ACHN (cell line): Measurements from ENCODE around the gene IMP3.

ENCODE experiments used
- DNase-seq: peaks from one replicate; pipeline ENCODE4 v3.0.0-alpha.2; 2015
- in situ Hi-C: cut with HindIII; loops from 2 replicates; pipeline ENCODE4 v1.10.0; 2017; ENCODE audit warnings: low sequenced_read_pairs, low pct_ligation_motif_present, low pct_unique_long_range_greater_than_20kb

Gene IMP3

DNA sequence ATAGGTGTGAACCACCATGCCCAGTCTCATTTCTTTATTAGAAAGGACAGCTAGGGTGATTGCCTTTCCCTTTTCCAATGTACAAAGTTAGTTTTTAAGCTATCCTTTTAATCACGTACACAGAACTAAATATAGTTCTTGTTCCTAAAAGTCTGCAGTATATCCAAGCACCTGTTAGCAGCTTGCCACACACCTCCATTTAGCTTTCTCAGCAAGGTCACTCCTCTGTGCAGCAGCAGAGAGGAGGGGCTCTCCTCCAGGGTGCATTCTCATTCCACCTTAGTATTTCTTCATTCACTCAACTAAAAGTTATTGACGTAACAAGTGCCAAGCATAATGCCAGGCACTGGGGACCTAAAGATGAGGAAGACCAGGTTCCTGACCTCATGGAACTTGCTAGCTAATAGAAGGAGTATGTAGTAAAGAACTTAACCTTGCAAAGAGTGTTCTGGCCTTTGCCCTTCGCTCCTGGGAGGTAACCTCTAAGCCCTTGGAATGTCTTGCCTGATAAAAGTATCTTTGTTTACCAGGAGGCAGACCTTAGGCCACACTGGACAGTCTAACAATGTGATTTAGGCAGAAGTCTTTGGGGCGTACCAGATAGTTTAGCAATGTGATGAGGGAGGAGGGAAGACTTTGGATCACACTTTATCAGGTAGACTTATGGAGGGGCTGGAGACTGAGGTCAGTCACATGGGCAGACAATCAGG, 48.2 kb downstream of the IMP3 start:
- in situ Hi-C loops = no loop called here
- DNase-seq = no peak

GRCh38 chr15:75590239-75590638, 49.8 kb downstream of the IMP3 start:
- DNase-seq = no peak
- in situ Hi-C loops = no loop called here
